Measurements from ENCODE around the gene NUSAP1.
"Not testable (repeated sequence)": the region's sequence is repeated elsewhere in the genome, so short reads cannot be mapped to it uniquely, and the experiment has no call there.

Gene NUSAP1

DNA sequence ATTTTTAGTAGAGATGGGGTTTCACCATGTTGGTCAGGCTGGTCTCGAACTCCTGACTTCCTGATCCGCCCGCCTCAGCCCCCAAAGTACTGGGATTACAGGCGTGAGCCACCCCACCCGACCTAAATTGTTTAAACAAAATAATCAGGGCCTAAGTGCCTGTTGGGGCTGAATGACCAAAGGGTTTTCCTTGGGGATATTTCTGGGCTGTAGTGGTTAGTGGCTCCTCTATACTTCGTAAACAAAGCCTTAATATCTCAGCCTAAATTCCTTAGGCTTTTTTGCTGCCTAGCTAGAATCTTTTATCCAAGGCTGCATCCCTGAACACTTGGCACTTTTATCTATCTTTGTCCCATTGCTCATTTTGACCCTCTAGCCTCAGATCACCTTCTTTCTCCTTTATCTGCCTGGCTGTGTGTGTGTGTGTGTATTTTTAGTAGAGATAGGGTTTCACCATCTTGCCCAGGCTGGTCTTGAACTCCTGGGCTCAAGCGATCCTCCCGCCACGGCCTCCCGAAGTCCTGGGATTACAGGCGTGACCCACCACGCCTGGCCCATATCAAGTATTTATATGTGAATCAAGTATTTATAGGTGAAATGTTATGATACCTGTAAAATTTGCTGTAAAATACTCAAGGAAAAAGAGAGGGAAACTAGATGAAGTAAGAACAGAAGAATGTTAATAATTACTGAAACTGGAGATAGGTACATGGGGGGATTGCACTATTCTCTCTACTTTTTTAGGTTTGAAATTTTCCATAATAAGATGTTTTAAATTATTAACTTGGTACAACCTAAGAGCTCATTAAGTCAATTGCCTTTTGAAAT, 1.8 kb downstream of the NUSAP1 start:
- no peak for DNase-seq

DNA sequence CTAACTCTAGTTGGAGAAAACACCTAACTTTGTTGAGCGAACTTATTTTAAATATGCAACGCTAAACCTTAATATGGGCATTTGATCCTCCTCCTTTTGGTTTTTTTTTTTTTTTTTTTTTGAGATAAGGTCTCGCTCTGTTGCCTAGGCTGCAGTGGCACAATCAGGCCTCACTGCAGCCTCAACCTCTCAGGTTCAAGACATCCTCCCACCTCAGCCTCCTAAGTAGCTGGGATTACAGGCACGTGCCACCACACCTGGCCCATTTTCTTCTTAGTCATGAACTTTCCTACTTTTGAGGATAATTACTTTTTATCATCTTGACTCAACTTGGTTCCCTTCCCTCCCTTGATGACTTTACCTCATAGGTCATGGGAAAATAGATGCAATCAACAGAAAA, 3.9 kb downstream of the NUSAP1 start:
- DNase-seq = no peak

DNA sequence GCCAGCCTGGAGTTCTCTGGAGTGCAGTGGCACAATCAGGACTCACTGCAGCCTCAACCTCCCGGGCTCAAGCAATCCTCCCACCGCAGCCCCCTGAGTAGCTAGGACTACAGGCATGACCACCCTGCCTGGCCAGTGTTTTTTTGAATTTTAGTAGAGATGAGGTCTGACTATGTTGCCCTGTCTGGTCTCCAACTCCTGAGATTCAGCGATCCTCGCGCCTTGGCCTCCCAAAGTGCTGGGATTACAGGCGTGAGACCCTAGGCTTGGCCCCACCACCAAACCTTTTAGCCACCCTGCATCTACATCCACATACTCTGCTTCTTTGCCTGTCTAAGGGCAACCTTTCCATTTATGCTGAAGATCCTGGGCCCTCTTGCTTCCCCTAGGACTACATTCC, 4.4 kb downstream of the NUSAP1 start:
- DNase-seq = no peak

DNA sequence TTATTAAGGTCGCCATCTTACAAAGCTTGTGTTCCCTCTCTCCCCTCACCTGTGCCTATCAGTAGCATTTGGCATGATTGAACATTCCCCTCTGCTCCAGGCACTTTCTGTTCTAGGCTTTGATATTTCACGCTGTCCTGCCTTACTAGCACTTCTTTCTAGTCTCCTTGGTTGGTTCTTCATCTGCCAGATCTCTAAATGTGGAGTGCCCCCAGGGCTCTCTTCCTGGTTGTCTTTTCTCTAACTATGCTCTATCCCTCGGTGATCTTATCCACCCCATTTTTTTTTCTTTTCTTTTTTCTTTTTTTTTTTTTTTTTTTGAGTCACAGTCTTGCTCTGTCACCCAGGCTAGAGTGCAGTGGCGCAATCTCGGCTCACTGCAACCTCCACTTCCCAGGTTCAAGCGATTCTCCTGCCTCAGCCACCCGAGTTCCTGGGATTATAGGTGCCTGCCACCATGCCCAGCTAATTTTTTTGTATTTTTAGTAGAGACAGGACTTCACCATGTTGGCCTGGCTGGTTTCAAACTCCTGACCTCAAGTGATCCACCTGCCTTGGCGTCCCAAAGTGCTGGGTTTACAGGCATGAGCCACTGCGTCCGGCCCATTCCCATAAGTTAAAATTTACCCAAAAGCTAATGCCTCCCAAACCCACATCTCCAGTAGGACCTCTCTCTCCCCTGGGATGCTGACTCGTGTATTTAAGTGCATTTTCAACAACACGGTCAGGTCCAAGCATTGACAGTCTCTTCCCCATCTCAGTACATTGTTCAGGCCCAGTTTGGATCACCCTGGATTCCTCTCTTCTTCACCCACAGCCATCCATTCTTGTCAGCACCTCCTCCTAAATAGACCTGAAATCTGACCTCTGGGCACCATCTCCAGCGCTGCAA, 5.2 kb downstream of the NUSAP1 start:
- DNase-seq = no peak

DNA sequence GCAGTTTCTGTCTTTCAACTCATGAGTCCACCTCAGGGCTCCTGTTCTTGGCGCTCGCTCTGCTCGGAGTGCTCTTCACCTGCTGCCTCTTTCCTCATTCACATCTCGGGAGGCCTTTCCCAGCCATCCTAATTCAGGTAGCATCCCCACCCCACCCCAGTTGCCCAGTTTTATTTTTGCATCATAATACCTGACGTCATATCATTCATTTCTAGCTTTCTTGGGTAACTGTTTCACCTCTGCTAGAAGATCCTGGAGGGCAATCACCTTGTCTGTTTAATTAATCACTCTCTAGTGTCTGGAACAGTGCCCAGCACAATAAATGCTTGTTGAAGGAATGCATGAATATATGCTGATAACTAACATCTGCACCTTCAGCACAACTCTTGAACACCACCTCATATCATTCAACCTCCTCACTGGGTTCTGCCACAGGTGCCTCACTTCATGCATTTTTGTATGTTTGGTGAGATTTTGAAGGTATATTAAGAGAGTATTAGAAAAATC, 7.6 kb downstream of the NUSAP1 start:
- no peak for DNase-seq

DNA sequence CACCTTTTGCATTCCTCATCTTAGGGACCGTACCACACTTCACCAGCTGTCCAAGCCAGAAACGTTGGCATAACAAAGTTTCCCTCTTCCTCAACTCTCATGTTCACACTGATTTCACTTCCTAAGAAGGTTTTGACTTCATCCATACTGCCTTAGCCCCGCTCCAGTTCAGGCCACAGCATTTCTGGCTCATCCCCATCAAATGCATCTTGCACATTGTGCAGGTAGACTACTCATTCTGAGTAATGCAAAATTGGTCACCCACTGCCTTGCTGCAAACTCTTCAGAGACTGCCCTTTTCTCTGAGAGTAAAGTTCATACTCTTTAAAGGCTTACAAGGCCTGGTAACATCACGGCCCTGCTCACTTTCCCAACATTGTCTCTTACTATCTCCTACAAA, 8.8 kb downstream of the NUSAP1 start:
- no peak for DNase-seq

DNA sequence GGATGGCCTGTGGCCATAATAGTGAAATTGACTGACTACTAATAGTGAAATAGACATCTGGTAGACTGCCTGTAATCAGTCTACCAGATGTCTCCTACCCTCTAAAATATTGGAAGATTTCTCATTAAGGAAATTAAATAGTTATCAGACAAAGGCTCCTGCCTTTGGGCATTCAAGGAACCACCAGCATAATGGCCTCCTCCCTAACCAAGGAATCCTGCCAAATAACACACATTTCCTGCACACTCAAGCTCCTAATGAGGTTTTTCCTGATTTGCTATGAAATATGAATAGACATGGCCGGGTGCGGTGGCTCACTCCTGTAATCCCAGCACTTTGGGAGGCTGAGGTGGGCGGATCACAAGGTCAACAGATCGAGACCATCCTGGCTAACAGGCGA, 14.6 kb downstream of the NUSAP1 start:
- DNase-seq = no peak

DNA sequence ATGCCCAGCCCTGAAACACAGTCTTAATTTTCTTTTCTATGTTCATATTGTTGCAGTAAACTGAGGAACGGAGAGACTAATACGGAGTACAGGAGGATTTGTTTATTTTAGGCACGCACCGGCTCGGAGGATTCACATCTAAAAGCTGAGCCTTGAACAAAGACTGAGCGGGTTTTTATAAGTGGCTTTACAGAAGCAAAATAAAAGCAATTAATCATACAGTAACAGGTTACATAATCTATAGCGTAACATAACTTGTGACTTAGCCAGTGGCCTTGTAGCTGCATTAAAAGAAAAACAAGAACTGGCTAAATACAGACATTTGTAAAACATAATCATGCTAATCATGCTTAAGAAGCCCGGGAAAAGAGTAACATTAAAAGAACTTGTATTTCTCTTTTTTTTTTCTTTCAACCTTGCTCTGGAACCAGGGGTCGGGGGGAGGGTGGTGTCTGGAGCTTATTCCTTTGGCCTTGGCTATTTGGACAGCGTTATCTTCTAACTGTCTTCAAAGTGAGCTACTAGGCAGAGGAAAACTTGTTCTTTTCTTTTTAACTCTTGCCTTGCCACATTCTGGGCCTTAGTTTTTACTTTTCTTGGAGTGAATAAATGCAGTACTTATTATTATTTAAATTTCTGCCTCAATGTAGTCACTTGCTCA, 17.5 kb downstream of the NUSAP1 start:
- no peak for DNase-seq

DNA sequence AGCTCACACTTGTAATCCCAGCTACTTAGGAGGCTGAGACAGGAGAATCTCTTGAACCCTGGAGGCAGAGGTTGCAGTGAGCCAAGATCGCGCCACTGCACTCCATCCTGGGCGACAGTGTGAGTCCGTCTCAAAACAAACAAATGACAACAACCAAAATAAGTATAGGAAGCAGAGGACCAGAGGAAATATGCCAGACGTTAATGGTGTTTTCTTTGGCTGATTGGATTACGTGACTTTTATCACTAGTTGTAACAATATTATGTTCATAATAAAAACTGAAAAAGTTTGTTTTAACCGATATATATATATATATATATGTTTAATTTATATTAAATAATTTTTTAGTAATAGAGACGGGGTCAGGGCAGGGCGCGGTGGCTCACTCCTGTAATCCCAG, 21.7 kb downstream of the NUSAP1 start:
- DNase-seq = no peak

DNA sequence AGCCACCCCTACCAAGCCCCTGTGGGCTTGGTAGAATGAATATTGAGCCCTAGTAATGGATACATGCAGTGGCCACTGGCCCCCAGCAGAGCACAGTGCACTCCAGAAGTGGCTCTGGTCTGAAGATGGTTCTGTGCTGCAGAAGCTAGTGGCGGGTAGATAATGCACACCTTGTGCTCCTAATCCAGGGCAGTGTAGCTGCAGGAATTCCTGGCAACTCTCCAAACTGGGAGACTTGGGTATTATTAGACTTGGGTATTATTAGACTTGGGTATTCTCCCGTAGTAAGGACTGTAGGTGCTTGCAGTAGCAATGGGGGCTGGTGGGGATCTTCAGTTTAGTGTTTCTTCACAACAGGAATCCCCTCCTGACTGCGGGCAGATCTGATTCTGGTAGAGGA, 34.7 kb downstream of the NUSAP1 start:
- no peak for DNase-seq

DNA sequence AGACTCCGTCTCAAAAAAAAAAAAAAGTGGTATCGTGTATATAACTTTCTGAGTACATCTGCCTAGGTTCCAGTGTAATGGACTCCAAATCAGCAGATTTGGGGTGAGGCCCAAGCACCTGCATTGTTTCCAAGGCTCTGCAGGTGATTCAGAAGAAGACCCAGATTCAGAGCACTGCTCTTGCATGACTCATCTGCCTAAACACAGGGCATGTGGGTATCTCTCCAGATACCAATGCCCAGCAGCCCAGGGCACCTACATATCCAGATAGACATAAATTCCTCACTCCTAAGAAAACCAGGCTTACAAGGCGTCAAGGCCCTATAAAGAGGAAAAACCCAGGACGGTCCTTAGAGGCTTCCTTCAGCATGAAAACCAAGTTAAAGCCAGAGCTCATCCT, 45.3 kb downstream of the NUSAP1 start:
- no peak for DNase-seq

DNA sequence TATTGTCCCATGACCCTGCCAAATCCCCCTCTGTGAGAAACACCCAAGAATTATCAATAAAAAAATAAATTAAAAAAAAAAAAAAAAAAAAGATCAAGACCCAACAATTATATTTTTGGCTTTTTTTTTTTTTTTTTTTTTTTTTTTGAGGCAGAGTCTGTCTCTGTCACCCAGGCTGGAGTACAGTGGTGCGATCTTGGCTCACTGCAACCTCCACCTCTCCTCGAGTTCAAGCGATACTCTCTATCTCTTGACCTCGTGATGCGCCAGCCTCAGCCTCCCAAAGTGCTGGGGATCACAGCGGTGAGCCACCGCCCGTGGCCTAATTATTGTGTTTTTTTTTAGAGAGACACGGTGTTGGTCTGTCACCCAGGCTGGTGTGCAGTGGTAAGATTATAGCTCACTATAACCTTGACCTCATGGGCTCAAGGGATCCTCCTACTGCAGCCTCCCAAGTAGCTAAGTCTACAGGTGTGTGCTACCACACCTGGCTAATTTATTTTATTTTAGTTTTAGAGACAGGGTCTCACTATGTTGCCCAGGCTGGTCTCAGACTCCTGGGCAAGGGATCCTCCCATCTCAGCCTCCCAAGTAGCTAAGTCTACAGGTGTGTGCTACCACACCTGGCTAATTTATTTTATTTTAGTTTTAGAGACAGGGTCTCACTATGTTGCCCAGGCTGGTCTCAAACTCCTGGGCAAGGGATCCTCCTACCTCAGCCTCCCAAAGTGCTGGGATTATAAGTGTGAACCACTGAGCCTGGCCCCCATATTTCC, 51.5 kb downstream of the NUSAP1 start:
- not testable (repeated sequence) for DNase-seq

DNA sequence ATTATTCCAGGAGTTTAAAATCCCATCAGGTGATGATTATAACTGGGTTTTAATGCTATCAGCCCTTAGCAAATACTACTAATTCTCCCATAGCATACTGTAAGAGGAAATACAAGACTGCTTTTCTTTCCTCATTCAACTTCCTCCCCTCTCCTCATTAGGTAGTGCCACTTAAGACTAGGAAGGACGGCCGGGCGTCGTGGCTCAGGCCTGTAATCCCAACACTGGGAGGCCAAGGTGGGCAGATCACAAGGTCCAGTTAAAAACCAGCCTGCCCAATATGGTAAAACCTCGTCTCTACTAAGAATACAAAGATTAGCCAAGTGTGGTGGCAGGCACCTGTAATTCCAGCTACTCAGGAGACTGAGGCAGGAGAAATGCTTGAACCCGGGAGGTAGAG, 55.0 kb downstream of the NUSAP1 start:
- DNase-seq = no peak

DNA sequence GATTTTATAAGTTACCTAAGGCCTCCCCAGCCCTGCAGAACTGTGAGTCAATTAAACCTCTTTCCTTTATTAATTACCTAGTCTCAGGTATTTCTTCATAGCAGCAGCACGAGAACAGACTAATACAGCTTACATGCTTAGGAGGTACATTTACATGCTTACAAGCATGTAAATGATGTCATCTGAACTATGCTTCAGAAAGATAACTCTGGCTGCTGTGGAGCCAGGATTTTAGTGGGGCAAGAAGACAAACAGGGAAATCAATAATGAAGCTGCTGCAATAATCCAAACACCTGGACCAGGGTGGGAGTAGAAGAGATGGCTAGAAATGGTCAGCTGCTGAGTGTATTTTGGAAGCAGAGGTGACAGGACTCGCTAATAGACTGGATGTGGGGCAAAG, 60.0 kb downstream of the NUSAP1 start:
- no peak for DNase-seq

DNA sequence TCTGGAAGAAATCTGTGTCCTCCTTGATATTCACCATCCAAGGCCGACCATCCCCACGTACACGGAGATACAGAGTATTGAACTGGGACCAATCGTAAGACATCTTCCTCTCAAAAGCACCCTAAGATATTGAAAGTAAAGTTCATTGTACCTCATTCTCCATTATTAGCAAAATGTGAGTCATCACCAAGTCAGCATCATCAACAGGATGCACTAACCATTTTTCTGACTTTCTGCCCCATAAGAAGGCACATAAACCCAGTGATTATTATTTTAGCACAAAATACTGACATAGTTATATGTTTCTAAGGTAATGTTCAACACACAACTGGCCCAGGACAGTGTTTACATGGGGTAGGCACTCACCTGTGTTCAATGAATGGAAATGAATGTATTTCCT, 62.2 kb downstream of the NUSAP1 start:
- DNase-seq = no peak

DNA sequence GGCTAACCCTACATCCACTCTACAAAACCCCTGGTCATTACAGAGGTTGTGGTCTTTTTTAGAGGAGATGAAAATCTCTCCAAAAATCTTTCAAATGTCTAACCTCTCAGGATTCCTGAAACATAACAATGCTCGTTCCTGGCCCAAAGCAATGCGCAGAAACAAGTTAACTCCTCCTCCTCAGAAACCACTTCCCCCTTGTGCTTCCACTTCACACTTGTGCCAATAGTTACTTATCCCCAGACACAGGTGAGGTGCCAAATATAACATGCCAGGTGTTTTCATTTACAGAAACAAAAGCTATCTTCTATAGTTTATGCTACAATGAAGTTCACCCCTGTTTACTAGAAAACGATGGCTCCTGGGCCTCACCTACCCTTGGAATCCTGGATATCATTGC, 63.4 kb downstream of the NUSAP1 start:
- no peak for DNase-seq

DNA sequence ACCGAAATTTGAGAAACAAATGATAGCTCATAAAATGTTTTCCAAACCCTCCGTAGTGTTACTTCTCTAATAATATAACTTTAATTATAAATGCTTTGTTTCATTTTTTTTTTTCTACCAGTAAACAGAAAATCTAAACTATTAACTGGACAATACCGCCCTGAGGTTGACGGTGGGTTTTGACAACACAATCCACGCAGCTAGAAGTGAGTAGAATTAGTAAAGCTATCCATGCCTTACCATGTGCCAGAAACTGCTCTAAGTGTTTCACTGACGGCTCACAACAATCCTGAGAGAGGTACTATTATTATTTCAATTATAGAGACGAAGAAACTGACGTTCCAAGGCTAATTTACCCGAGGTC, 69.2 kb downstream of the NUSAP1 start:
- no peak for DNase-seq

DNA sequence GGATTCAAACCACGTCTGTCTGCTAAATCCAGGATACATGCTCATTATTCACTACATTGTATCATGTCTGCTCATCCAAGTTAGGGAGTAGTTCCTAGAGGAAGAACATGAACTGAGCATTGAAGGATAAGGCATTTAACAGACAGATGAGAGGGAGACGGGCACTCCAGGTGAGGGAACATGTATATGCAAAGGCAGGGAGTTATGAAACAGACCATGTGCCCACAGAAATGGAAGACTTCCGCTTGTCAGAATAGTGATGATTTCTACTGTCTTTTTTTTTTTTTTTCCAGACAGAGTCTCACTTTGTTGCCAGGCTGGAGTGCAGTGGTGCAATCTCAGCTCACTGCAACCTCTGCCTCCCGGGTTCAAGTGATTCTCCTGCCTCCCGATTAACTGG, 74.7 kb downstream of the NUSAP1 start:
- DNase-seq = no peak

DNA sequence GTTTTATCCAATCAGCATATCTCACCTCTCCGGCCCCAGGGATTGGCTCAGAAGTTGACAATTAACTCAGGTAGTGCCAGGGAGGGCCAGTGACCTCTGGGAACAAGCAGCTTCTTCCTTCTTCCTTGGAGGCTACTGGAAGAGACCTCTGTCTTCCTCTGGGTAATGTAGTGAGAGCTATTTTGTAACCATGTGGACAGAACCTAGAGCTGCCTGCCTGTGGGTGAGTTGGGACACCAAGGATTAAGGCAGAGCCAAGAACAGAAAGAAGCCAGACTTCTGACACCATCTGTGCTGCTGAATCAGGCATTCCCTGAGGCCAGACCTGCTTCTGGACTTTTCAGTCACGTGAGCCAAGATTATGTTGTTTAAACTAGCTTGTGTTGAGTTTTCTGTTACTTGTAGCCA, 75.6 kb downstream of the NUSAP1 start:
- no peak for DNase-seq

DNA sequence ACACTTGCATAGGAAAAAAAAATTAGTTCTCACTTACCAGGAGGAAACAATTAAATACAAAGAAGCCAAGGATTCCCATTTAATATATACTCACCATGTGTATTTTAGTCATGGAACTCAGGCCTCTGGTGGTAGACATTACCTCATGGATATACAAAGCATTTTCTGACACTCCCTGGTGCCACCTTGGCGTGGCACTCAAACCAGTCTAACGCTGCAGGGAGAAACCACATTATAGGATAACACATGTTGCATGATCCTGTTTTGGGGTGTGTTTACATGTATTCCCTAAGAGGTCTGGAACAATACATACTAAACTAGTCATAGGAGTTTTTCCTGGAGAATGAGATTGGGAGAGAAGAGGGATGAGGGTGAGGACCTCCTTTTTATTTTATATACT, 78.3 kb downstream of the NUSAP1 start:
- DNase-seq = no peak

DNA sequence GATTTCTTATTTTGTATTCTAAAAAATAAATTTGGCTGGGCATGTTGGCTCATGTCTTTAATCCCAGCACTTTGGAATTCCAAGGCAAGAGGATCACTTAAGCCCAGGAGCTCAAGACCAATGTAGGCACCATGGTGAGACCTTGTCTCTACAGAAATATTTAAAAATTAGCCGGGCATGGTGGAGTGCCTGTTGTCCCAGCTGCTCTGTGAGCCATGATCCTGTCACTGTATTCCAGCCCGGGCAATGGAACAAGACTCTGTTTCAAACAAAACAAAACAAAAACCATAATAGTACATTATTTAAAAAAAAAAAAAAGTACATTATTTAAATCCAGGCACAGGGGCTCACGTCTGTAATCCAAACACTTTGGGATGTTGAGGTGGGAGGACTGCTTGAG, 78.8 kb downstream of the NUSAP1 start:
- no peak for DNase-seq

DNA sequence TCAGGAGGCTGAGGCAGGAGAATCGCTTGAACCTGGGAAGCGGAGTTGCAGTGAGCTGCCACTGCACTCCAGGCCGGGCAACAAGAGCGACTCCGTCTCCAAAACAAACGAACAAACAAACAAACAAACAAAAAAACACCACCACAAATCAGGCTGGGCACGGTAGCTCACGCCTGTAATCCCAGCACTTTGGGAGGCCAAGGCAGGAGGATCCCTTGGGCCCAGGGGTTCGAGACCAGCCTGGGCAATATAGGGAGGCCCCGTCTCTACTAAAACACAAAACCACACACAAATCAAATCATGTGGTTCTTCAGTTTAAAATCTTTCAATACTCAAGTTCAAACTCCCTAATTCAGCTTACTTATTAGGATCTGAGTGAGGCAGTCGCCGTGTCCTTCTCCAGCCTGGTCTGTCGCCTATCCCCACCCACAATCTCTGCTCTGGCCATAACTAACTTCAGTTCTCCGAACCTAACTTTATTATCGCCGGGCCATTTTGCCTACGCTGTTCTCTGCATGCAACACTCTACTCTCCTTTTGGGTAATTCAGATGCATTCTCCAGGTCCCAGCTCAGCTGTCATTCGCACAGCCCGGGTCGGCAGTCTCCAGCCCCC, 83.6 kb downstream of the NUSAP1 start:
- no peak for DNase-seq
